Gastrocnemius medialis (tissue), 4 donors: ENCODE measurements around the gene MTG1.

Experiments
- POLR2A ChIP-seq, 2 donors: fragments of 450-650 bp; IDR thresholded peaks; one replicate each; pipeline ENCODE4 v1.6.1; 2017; ENCODE audit warnings: antibody characterized with exemption in 2 of 2, mild to moderate bottlenecking in 2 of 2, moderate library complexity in 2 of 2
- TF ChIP-seq, protein P1 (sequence below), 5 experiments: fragments of 450-650 bp in 3 of 5; fragments of 200-600 bp in 2 of 5; sonication (generic) in 2 of 5; IDR thresholded peaks in 4 of 5; conservative IDR thresholded peaks in 1 of 5; 1 replicate in 4 of 5; 2 replicates in 1 of 5; pipeline ENCODE4 v1.5.1; 2016 to 2019; ENCODE audit warnings: antibody characterized with exemption in 5 of 5, mild to moderate bottlenecking in 3 of 5, moderate library complexity in 3 of 5

- TF ChIP-seq, protein P1, sequence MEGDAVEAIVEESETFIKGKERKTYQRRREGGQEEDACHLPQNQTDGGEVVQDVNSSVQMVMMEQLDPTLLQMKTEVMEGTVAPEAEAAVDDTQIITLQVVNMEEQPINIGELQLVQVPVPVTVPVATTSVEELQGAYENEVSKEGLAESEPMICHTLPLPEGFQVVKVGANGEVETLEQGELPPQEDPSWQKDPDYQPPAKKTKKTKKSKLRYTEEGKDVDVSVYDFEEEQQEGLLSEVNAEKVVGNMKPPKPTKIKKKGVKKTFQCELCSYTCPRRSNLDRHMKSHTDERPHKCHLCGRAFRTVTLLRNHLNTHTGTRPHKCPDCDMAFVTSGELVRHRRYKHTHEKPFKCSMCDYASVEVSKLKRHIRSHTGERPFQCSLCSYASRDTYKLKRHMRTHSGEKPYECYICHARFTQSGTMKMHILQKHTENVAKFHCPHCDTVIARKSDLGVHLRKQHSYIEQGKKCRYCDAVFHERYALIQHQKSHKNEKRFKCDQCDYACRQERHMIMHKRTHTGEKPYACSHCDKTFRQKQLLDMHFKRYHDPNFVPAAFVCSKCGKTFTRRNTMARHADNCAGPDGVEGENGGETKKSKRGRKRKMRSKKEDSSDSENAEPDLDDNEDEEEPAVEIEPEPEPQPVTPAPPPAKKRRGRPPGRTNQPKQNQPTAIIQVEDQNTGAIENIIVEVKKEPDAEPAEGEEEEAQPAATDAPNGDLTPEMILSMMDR (IDR thresholded peaks at IDR 0.05 in 4 of 5, conservative IDR thresholded peaks at IDR 0.05 in 1 of 5) = no peak
- no peak for TF ChIP-seq POLR2A (IDR thresholded peaks at IDR 0.05)
These were observed 25.8 kb upstream of the MTG1 start for GRCh38 chr10:133368153-133368552.
